Lung microvascular endothelial cell (primary cell): ENCODE results near the gene AMD1. TPM values are rescaled to one million over a fixed set of nuclear protein-coding genes. Genes with fewer than 3 reads are reported as not detected.
"Not testable (repeated sequence)": the region's sequence is repeated elsewhere in the genome, so short reads cannot be mapped to it uniquely, and the experiment has no call there.

Experiments
- DNase-seq, 2 donors: peaks; one replicate each; pipeline versions ENCODE4 v3.0.0 to v3.0.0-alpha.2; 2010; ENCODE audit warnings: low read depth in 2 of 2
- total RNA-seq: library from RNA; depleted of rRNA; stranded (reverse); fragments of >200 nt; gene quantifications from 2 replicates; pipeline ENCODE4 v1.2.1, GENCODE V29; 2014

AMD1 gene
- 33.3 and 45.2 TPM in 2 replicates for total RNA-seq

DNA sequence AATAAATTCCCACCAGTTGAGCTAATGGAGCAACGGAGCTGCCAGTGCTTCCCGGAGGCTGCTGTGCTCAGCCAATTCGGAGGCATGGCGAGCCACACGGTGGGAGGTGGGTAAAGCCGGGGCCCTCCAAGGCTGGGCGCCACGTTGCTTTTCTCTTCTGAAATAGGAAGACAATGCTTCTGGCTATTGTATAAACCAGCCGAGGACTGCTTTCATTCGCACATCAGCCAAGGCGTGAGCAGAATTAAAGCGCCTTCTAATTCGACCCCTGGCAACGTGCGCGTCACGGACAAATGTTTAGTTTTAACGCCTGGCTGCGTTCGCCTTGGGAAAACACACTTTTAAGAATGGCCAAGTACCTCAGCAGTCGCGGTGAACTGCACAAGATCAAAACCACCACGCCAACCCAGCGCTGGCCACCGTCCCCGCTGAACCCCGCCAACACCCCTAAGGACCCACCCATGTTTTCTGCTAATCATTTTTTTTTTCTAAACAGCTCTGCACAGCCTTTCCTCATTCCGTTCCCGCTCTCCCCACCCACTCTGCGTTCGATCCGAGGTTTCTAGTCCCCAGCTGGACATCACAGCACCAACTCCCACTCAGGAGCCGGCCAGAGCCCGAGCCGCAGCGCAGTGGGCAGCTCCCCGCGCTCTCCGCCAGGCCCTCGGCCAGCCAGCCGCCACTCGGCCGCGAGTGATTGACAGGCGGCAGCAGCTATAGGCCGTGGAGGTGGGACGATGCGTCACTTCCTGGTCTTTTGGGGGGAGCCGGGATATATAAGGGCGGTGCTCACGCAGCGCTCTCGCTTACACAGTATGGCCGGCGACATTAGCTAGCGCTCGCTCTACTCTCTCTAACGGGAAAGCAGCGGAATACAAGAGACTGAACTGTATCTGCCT, at the start of gene AMD1:
Gene AMD1 (plus strand): TSS at position 805 of the 899 bp plus-strand sequence. CDS start 321 bp downstream, outside the sequence.
- peak; percentile 98 to 99 for DNase-seq

DNA sequence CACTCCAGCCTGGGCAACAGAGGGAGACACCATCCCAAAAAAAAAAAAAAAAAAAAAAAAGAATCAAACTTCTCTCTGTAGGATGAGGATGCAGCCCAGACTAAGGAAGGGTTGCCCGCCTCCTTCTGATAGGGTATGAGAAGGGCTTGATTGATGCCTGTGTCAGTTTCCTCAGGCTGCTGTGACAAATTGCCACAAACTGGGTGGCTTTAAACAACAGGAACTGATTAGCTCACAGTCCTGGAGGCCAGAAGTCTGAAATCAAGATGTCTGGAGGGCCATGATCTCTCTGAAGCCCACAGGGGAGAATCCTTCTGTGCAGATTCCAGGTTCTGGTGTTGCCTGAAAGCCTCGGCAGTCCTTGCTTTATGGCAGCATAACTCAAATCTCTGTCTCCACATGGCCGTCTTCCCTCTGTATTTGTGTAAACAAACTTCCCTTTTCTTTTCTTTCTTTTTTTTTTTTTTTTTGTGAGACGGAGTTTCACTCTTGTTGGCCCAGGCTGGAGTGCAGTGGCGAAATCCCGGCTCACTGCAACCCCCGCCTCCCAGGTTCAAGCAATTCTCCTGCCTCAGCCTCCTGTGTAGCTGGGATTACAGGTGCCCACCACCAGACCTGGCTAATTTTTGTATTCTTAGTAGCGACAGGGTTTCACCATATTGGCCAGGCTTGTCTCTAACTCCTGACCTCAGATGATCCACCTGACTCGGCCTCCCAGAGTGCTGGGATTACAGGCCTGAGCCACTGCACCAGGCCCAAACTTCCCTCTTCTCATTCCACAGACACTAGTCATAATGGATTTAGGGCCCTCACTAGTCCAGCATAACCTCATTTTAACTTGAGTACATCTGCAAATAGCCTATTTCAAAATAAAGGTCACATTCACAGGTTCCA, 48.1 kb upstream of the AMD1 start:
- DNase-seq: peak in 1 of 2 donors; percentile 3

DNA sequence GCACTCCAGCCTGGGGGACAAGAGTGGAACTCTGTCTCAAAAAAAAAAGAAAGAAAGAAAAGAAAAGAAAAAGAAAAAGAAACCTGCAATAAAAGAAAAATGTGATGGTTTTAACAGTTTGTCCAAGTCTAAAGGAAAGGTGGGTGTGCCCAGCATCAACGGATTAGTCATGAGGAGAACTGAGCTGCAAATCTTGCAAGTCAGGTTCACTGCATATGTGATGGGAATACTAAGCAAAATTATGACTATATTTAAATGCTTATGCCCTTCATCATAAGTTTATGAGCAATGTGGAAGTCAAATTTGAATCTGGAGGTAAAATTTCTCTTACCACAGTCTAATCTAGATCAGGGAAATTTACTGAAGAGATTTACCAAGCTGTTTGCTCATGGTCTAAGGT, 46.2 kb upstream of the AMD1 start:
- DNase-seq: no peak

DNA sequence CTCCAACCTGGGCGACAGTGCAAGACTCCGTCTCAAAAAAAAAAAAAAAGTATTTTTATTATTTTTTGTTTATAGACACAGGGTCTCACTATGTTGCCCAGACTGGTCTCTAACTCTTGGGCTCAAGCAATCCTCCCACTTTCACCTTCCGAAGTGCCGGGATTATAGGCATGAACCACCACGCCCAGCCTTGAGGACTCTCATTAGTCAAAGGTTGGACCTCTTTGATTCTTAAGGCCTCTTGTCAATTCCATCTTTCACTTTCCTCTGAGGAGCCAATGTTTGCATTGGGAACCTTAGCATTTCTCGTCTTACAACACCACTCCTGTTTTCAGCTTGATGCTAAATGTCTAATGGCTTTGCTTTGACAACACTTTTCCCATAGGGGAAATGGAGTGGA, 43.2 kb upstream of the AMD1 start:
- DNase-seq: no peak

DNA sequence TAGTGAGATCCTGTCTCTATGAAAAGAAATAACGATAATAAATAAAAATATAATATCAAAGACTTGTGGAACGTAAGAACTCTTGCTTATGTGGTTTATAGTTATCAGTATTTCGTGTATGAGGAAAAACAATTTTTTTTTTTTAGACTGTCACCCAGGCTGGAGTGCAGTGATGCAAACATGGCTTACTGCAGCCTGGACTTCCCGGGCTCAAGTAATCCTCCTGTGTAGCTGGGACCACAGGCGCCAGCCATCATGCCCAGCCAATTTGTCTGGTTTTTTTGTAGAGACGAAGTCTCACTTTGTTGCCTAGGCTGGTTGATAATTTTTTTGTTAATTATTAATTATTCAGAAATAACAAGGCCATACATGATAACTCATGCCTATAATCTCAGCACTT, 40.8 kb upstream of the AMD1 start:
- no peak for DNase-seq

DNA sequence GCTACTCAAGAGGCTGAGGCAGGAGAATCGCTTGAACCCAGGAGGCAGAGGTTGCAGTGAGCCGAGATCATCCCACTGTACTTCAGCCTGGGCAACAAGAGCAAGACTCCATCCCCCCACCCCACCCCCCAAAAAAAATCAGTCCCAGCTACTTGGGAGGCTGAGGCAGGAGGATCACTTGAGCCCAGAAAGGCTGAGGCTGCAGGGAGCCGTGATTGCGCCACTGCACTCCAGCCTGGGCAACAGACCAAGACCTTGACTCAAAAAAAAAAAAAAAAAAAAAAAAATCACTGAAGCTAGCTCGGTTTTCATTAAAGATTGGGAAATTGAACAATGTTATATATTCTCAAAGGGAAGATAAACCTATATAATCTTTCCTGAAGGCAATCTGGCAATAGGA, 38.8 kb upstream of the AMD1 start:
- not testable (repeated sequence) for DNase-seq

DNA sequence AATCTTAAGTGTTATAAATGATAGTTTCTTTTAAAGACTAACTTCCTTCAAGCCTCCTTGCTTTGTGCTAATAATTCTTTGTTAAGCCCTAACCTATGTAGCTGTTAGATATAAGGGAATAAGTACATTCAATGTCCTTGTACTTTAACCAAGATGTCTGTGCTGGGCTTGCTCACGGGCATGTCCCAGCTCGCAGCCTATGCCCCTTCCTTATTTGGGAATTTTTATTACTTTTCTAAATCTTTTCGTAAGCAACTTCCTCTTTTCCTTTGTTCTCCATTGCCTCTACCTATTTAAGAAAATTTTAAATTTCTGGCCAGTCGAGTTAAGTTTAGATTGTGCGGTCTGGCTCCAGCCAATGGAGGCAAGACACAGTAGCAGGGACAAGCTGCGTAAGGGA, 33.3 kb upstream of the AMD1 start:
- DNase-seq: no peak

DNA sequence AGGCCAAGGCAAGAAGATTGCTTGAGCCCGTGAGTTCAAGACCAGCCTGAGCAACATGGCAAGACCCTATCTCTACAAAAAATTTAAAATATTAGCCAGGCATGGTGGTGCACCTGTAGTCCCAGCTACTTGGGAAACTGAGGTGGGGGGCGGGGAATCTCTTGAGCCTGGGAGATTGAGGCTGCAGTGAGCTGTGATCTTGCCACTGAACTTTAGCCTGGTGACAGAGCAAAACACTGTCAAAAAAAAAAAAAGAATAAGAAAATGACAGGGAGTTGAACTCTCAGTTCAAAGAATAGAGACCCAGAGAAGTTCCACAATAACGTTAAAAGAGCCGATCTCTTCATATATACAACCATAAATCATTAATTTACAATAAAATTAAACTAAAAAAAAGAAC, 24.8 kb upstream of the AMD1 start:
- DNase-seq: no peak

DNA sequence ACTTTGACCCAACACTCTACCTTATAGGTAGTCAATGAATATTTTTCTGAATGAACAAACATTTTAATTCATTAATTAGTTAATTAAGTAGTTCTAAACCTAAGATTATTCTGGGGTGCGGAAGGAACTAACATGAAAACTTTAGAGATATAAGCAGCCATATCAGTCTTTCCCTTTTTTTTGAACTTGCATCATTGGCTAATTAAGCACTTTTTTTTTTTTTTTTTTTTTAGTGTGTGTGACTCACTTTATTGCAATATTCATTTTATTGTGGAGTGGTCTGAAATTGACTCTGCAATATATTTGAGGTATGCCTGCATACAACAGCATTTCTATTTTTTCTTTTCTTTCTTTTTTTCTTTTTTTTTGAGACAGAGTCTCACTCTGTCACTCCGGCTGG, 21.8 kb upstream of the AMD1 start:
- no peak for DNase-seq

DNA sequence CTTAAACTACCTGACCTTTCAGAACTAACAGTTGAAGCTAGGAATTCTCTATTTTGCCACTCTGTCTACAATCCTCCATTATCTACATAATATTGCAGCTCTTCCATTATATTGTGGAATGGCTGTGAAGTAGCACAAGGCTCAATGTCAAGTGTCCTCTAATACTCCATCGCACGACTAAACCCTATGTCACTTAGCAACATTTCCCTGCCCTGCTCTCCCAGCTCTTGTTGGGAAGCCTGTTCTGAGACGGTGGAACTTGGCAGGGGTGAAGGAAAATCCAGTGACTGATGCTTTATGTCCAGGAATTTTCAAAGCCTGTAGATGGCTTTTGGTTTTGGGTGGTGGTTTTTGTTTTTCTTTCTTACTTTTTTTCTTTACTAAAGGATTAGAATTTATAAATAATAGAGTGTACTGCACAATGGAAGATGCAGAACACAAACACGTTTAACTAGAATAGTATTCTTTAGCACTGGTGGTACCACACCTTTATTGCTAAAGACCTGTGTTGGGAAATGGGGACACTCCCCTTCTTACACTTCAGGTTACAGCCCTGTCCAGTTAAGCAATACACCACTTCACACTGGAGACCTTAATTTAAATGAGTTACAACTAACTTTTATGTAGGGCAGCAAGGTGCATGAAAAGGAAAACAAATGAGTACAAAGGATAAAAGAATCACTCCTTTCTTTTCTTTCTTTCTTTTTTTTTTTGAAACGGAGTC, 20.7 kb upstream of the AMD1 start:
- DNase-seq: no peak

DNA sequence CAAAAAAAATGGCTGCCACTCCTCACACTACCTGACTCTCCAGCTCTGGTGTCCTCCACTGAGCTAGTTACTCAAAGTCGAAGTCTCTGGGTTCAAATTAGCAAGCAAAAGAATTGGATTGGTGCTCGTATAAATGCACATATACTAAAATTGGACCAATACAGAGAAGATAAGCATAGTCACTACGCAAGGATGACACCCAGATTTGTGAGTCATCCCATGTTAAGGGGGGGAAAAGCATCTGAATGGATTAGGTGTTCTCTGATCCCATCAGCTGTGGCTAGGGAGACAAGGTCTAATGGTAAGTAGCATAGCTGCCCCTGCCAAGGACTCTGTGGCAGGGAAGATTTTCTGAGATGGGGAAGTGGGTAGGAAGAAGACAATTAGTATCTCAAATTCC, 18.3 kb upstream of the AMD1 start:
- DNase-seq: no peak

DNA sequence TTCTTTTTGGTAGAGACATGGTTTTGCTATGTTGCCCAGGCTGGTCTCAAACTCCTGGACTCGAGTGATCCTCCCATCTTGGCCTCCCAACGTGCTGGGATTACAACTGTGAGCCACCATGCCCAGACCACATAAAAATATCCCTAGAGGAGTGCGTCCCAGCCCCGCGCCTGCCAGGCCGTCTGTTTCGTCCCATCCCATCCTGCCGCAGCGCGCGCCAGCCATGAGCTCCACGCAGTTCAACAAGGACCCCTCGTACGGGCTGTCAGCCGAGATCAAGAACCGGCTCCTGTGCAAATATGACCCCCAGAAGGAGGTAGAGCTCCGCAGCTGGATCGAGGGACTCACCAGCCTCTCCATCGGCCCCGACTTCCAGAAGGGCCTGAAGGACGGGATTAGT, 16.6 kb upstream of the AMD1 start:
- no peak for DNase-seq

DNA sequence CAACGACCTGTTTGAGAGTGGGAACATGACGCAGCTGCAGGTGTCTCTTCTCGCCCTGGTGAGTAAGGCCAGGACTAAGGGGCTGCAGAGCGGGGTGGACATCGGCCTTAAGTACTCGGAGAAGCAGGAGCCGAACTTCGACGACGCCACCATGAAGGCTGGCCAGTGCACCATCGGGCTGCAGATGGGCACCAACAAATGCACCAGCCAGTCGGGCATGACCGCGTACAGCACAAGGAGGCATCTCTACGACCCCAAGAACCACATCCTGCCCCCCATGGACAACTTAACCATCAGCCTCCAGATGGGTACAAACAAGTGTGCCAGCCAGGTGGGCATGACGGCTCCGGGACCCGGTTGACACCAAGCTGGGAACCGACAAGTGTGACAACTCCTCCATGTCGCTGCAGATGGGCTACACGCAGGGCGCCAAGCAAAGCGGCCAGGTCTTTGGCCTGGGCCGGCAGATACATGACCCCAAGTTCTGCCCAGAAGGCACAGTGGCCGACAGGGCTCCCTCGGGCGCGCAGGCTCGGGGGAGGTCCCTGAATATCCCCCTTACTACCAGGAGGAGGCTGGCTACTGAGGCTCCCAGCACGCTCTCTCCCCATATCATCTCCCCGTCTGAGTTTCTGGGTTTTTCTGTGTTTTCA, 15.9 kb upstream of the AMD1 start:
- DNase-seq: no peak

DNA sequence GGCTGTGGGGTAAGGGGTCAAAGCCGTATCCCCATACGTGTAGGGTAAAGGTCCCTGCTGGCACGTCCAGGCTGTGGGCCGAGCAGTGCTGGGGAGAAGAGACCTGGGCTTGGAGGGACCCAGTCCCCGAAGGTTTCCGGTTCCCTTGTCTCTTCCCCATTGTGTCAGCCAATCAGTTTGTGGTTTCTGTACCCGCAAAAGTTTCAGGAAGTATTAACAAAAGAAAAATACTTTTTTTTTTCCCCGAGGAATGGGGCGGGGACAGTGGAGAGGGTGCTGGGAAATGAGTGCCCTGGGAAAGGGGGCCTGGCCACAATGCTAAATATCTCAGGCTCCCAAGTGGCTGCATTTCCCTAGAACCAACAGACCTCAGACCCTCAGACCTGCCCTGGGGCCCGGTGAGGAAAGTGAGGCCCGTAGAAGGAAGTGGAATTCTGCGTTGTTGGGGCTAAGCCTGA, 15.2 kb upstream of the AMD1 start:
- no peak for DNase-seq

DNA sequence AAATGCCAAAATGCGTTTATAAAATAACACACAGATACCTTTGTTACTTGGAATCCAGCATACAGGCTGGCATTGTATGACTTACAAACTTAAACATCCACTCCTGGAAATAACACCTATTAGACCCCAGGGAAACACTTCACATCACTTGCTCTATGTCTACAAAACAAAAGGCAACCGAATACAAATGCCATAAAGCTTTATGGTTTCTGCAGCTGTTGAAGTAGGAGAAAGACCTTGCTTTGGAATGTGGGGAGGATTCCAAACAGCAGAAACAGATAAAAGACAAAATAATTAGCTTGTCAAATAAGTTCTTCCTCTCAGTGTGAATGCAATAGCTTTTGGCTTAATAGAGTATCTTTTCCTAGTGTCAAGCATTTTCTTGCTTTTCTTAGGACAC, 9.8 kb upstream of the AMD1 start:
- no peak for DNase-seq

DNA sequence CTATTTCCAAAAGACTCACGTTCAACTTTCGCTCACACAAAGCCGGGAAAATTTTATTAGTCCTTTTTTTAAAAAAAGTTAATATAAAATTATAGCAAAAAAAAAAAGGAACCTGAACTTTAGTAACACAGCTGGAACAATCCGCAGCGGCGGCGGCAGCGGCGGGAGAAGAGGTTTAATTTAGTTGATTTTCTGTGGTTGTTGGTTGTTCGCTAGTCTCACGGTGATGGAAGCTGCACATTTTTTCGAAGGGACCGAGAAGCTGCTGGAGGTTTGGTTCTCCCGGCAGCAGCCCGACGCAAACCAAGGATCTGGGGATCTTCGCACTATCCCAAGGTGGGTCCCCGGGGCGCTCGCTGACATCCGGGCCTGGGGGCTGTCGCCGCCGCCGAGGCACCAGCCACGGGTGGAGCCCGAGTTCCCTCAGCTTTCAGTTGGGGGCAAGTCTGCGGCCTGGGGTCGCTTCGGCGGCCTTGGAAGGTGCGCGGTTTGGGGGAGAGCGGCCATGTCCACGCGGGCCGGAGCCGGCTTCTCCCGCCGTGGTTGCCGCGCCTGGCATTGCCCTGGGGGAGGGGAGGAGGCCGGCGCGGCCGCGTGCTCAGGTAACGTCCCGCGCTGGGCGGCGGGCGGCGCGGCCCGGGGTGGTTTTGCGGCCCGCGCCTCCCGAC, 429 bp downstream of the AMD1 start:
- peak; percentile 52 to 63 for DNase-seq

DNA sequence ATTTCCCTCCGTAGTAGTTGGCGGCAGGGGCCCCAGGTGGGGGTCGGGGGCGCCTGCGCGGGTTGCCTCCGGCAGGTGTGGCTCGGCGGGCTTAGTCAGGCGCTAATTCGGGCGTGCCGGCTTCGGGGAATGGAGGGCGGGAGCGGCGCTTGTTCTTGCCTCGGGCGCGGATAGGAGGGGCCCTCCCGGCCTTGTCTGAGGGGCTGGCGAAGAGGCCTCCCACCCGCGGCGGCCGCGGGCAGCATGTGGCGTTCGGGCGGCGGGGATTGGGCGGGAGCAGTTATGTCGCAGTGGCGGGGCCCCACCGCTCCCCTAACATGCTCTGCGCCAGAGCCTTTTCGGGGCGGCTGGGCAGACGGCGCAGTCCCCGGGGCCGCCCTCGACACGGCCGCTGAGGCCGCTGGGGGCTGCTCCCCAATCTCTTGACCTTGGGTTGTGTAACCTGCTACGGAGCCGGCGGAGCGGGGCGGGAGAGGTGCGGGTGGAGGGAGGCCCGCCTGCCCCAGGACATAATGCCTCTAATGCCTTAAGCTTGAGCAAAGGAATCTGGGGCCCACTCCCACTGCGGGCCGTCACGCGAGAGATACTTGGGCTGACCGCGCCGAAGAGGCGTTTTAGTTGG, 1.1 kb downstream of the AMD1 start:
- peak; percentile 34 to 53 for DNase-seq

DNA sequence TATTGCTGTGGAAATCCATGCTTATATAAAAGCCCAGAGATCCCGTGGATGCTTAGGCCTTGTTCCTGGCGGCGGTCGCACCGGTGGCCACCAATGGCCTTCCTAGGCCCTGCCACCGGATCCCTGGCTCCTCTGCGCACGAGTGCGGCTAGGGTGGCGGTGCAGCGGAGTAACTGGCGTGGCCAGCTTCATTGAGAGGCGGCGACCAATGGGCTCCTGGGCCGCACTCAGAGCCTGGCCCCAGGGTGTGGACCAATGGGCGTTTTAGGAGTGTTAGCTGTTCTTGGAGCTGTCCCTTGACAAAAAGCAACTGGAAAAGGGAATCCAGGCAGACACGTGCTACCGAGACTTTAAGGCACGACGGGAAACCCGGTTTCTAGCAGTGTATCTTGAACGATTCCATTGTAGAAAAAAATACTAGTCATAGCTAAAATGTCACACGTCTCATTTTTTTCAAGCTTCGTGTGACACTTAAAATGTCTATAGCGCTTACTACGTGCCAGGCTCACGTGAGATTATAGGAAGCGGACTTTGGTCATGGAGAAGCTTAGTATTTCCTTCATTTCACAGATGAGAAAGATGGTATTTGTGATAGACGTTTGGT, 1.7 kb downstream of the AMD1 start:
- DNase-seq: peak; percentile 91 to 92

DNA sequence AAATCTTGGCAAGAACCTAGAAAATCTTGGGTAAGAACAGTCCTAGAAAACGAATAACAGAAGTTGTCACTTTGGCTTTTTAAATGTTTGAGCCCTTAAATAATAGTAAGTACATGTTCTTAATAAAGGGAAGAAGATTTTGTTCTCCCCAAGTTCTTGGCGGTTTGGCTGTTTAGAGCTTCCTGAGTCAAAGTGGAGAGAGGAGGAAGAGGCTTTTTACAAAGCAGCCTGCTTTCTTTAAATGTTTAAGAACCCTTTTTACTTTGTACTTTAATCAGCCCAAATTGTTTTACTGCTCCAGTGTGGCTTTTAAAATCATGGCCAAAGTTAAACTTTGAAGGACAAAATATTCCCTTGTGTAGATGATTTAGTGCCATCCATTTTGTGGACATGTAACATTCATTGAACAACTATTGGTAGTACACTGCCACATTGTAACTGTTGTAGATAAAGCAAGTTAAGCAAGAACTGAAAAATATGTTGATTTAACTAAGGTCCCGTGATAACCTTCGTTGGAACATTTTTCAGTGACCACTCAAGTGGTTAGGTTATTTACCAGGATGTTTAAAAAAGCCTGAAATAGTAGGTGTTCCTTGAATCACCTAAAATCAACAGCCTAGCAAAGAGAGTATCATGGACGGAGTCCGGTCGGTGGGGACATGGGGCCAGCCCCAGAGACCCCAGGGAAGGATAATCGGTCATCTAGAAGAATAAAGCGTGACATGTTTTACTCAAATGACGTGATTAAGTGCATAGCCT, 2.4 kb downstream of the AMD1 start:
- DNase-seq: peak in 1 of 2 donors; percentile 42
